GM10248 (cell line): Measurements from ENCODE around the gene TLX1.
"Not testable (repeated sequence)": the region's sequence is repeated elsewhere in the genome, so short reads cannot be mapped to it uniquely, and the experiment has no call there.

Source experiments
- CTCF ChIA-PET: fragments of 300-600 bp; sonication (Branson Sonifier 250); formaldehyde crosslinking; extraction: SDS; loops from one replicate; lab custom pipeline; 2021; ENCODE audit warnings: antibody characterized with exemption; lab: Yijun Ruan, JAX
- POLR2A ChIA-PET: fragments of 350-650 bp; sonication (Branson Sonifier 250); formaldehyde crosslinking; extraction: SDS; loops from one replicate; lab custom pipeline; 2020; ENCODE audit warnings: antibody characterized with exemption; lab: Yijun Ruan, JAX
- DNase-seq: peaks from one replicate; pipeline ENCODE4 v3.0.0; 2012; ENCODE audit errors: extremely low spot score
- TF ChIP-seq, protein P1 (sequence below): IDR thresholded peaks from 2 replicates; pipeline ENCODE4 v1.5.1; 2012; ENCODE audit warnings: mild to moderate bottlenecking, low read depth; ENCODE audit errors: extremely low read depth, missing control alignments, control extremely low read depth

Gene TLX1

GRCh38 chr10:101145145-101145544 lies 14.0 kb downstream of the TLX1 start:
- TF ChIP-seq, protein P1, sequence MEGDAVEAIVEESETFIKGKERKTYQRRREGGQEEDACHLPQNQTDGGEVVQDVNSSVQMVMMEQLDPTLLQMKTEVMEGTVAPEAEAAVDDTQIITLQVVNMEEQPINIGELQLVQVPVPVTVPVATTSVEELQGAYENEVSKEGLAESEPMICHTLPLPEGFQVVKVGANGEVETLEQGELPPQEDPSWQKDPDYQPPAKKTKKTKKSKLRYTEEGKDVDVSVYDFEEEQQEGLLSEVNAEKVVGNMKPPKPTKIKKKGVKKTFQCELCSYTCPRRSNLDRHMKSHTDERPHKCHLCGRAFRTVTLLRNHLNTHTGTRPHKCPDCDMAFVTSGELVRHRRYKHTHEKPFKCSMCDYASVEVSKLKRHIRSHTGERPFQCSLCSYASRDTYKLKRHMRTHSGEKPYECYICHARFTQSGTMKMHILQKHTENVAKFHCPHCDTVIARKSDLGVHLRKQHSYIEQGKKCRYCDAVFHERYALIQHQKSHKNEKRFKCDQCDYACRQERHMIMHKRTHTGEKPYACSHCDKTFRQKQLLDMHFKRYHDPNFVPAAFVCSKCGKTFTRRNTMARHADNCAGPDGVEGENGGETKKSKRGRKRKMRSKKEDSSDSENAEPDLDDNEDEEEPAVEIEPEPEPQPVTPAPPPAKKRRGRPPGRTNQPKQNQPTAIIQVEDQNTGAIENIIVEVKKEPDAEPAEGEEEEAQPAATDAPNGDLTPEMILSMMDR, result no peak
- POLR2A ChIA-PET, result no interaction called here
- CTCF ChIA-PET, result interaction anchor here (1.1 to 1.3 kb wide), 2 partner anchors 50 to 53 kb away, joined by 3 to 4 read pairs; no protein-coding TSS in a partner anchor
- no peak for DNase-seq

DNA sequence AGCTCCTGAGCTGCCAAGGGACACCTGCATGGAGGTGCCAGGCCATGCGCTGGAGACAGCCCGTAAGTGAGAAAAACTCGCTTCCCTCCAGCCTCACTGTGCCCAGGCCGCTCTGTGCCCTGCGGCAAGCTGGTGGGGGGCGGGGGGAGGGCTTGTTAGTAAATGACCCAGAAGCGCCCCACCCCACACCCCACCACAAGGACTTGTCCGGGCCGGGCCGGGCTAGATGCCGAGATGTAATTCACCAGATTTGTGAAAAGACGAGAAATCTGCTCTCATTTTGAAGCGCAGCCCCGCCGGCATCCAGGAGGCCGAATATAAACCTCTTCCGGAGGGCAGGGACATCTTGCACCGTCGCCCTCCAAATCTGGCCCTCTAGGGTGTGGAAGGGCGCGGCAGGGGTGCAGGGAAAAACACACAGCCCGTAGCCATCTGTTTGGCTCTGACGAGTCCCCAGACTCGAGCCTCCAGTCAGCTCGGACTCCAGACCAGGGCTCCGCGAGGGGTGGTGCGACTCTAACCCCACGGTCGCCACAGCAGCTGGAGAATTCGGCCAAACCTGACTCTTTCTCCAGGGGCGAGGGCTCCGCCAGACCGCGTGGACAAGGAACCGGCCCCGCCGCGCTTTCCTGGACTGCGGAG lies 14.8 kb downstream of the TLX1 start:
- ChIA-PET CTCF (interaction anchor here (1.0 to 1.6 kb wide), 5 partner anchors 10 to 68 kb away, joined by 3 to 8 read pairs (median 4); no protein-coding TSS in a partner anchor), POLR2A (no interaction called here)
- no peak for DNase-seq
- TF ChIP-seq, protein P1, result no peak

GRCh38 chr10:101146392-101147251 lies 15.5 kb downstream of the TLX1 start:
- no peak for DNase-seq
- ChIA-PET CTCF (interaction anchor here (1.0 to 2.2 kb wide), 5 partner anchors 9 to 68 kb away, joined by 3 to 9 read pairs (median 4); no protein-coding TSS in a partner anchor), POLR2A (no interaction called here)
- TF ChIP-seq, protein P1, result no peak

- POLR2A ChIA-PET, result no interaction called here
- DNase-seq, result no peak
- TF ChIP-seq, protein P1, result no peak
- CTCF ChIA-PET, result interaction anchor here (1.1 to 6.1 kb wide), 6 partner anchors 9 to 55 kb away, joined by 3 to 76 read pairs (median 10); no protein-coding TSS in a partner anchor
These were observed 20.3 kb downstream of the TLX1 start for GRCh38 chr10:101151395-101151794.

GRCh38 chr10:101152316-101152715 lies 21.2 kb downstream of the TLX1 start:
- TF ChIP-seq, protein P1, result no peak
- CTCF ChIA-PET, result interaction anchor here (1.1 to 6.1 kb wide), 6 partner anchors 9 to 56 kb away, joined by 3 to 76 read pairs (median 10); no protein-coding TSS in a partner anchor
- POLR2A ChIA-PET, result no interaction called here
- no peak for DNase-seq

- DNase-seq, POLR2A ChIA-PET: not testable (repeated sequence)
- CTCF ChIA-PET, result interaction anchor here (1.0 to 6.1 kb wide), 3 partner anchors 13 to 60 kb away, joined by 4 to 76 read pairs (median 5); no protein-coding TSS in a partner anchor
These were observed 23.4 kb downstream of the TLX1 start for GRCh38 chr10:101154506-101154905.

DNA sequence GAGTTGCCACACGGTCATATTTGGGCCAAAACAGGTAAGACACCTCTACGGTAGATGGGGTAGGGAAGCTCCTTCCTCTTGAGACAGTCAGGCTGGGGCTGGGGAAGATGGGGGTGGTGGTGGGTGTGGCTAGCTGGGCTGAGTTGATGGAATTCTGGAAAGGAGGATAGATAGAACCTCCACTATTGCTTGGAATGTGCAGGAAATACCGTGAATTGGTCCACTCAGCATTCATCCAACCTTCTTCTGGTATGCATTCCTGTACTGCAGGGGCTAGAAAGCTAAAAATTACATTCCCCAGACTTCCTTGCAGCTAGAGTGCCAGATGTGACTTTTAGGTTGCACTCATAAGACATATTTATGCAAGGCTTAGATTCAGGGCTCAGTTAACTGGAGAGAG lies 24.8 kb downstream of the TLX1 start:
- POLR2A ChIA-PET, result no interaction called here
- CTCF ChIA-PET, result interaction anchor here (1.0 to 6.1 kb wide), 7 partner anchors 10 to 414 kb away, joined by 3 to 76 read pairs (median 3); no protein-coding TSS in a partner anchor
- TF ChIP-seq, protein P1, result no peak
- DNase-seq, result no peak
